KBM-7 (cell line): ENCODE measurements around the gene USP3.
A peak's percentile ranks its signal among the peaks of the same experiment; 100 is the strongest.

ENCODE experiments used
- DNase-seq: peaks from one replicate; pipeline ENCODE4 v3.0.0-alpha.2; 2015
- in situ Hi-C: fragments of 300-500 bp; cut with MboI; formaldehyde crosslinking; loops from 2 replicates; pipeline ENCODE4 v1.14.3; 2020; ENCODE audit warnings: low sequenced_read_pairs, low pct_unique_long_range_greater_than_20kb, mixed read lengths

Gene USP3

GRCh38 chr15:63504247-63504978, at the start of gene USP3:
TSS of gene USP3 (plus strand) at chr15:63504593. CDS start at chr15:63504740, 147 bp downstream.
- DNase-seq = peak; percentile 98
- in situ Hi-C loops = no loop called here

GRCh38 chr15:63456258-63456657, 48.1 kb upstream of the USP3 start:
- peak; percentile 38 for DNase-seq
- in situ Hi-C loops = no loop called here

- in situ Hi-C loops = no loop called here
- DNase-seq = no peak
These were observed 47.0 kb upstream of the USP3 start for GRCh38 chr15:63457379-63457778.

- in situ Hi-C loops = no loop called here
- DNase-seq = no peak
These were observed 46.4 kb upstream of the USP3 start for GRCh38 chr15:63458026-63458425.

GRCh38 chr15:63458794-63459395, 45.5 kb upstream of the USP3 start:
- in situ Hi-C loops = no loop called here
- no peak for DNase-seq

GRCh38 chr15:63460210-63461155, 43.9 kb upstream of the USP3 start:
- no peak for DNase-seq
- in situ Hi-C loops = no loop called here

GRCh38 chr15:63461230-63461985, 43.0 kb upstream of the USP3 start:
- in situ Hi-C loops = no loop called here
- no peak for DNase-seq

- no peak for DNase-seq
- in situ Hi-C loops = no loop called here
These were observed 42.3 kb upstream of the USP3 start for GRCh38 chr15:63462088-63462487.

- no peak for DNase-seq
- in situ Hi-C loops = no loop called here
These were observed 41.4 kb upstream of the USP3 start for GRCh38 chr15:63463036-63463435.

GRCh38 chr15:63463793-63464192, 40.6 kb upstream of the USP3 start:
- in situ Hi-C loops = no loop called here
- DNase-seq = no peak

- no peak for DNase-seq
- in situ Hi-C loops = no loop called here
These were observed 39.3 kb upstream of the USP3 start for GRCh38 chr15:63465104-63465503.

GRCh38 chr15:63466378-63467192, 37.8 kb upstream of the USP3 start:
- in situ Hi-C loops = no loop called here
- DNase-seq = peak; percentile 93

- in situ Hi-C loops = no loop called here
- DNase-seq = no peak
These were observed 35.2 kb upstream of the USP3 start for GRCh38 chr15:63469190-63469589.

- in situ Hi-C loops = no loop called here
- DNase-seq = no peak
These were observed 34.4 kb upstream of the USP3 start for GRCh38 chr15:63469984-63470383.

- no peak for DNase-seq
- in situ Hi-C loops = no loop called here
These were observed 31.2 kb upstream of the USP3 start for GRCh38 chr15:63473007-63473748.

GRCh38 chr15:63473749-63473998, 30.7 kb upstream of the USP3 start:
- in situ Hi-C loops = no loop called here
- DNase-seq = no peak

GRCh38 chr15:63473999-63474809, 30.2 kb upstream of the USP3 start:
- in situ Hi-C loops = no loop called here
- DNase-seq = peak; percentile 33
